ENCODE data around the gene MYO5B.

MYO5B gene

GRCh38 chr18:49819823-49820671 lies 374.9 kb downstream of the MYO5B start:
- Histone ChIP-seq H2AFZ (ENCODE audit: low read depth, low read length) (no peak overlapping the region), H3K4me1 (ENCODE audit: insufficient read depth, low read length) (peaks cover 20% of the 10 kb centered on the region), H3K9me3 (ENCODE audit: insufficient read depth, low read length, severe bottlenecking) (no peaks in the 10 kb centered on the region), H3K4me2 (ENCODE audit: insufficient read depth, low read length) (0 out of 2 replicates have a peak overlapping the region, but pooled peaks have one; percentile 12), H3K4me3 (ENCODE audit: low read depth in 1 of 2, low read length in 2 of 2) (no peak overlapping the region), H3K27me3 (ENCODE audit: insufficient read depth, low read length, poor library complexity) (peaks cover 5% of the 10 kb centered on the region), H4K20me1 (ENCODE audit: insufficient read depth, low read length) (no peaks in the 10 kb centered on the region), H3K79me2 (ENCODE audit: insufficient read depth, low read length) (no peaks in the 10 kb centered on the region), H3K27ac (ENCODE audit: low read length) (peak overlapping the region; percentile 50; the same call in 1 of the 2 replicates), H3K9ac (ENCODE audit: low read depth, low read length) (no peak overlapping the region), H3K36me3 (ENCODE audit: insufficient read depth, low read length) (no peaks in the 10 kb centered on the region)
- DNase-seq (peak; percentile 70), ATAC-seq (ENCODE audit: insufficient read depth, low read depth) (peak; percentile 93)
- no peak for TF ChIP-seq CTCF (IDR thresholded peaks at IDR 0.05; ENCODE audit: borderline replicate concordance, extremely low read depth, low read length, poor library complexity, severe bottlenecking)
- TF ChIP-seq EZH2 (IDR thresholded peaks at IDR 0.05; ENCODE audit: borderline replicate concordance, low read depth, low read length, severe bottlenecking), result no peak

- peaks cover 2% of the 10 kb centered on the region for H3K27me3 ChIP-seq (ENCODE audit: insufficient read depth, low read length, poor library complexity)
- no peak overlapping the region for H3K9ac ChIP-seq (ENCODE audit: low read depth, low read length)
- H3K4me3 ChIP-seq (ENCODE audit: low read depth in 1 of 2, low read length in 2 of 2), result no peak overlapping the region
- peaks cover 20% of the 10 kb centered on the region for H3K4me1 ChIP-seq (ENCODE audit: insufficient read depth, low read length)
- H3K36me3 ChIP-seq (ENCODE audit: insufficient read depth, low read length), result no peaks in the 10 kb centered on the region
- H3K4me2 ChIP-seq (ENCODE audit: insufficient read depth, low read length), result 0 out of 2 replicates have a peak overlapping the region, but pooled peaks have one; percentile 12
- no peak overlapping the region for H3K27ac ChIP-seq (ENCODE audit: low read length)
- ATAC-seq (ENCODE audit: insufficient read depth, low read depth) (no peak), DNase-seq (no peak)
- H2AFZ ChIP-seq (ENCODE audit: low read depth, low read length), result no peak overlapping the region
- no peak for TF ChIP-seq EZH2 (IDR thresholded peaks at IDR 0.05; ENCODE audit: borderline replicate concordance, low read depth, low read length, severe bottlenecking)
- TF ChIP-seq CTCF (IDR thresholded peaks at IDR 0.05; ENCODE audit: borderline replicate concordance, extremely low read depth, low read length, poor library complexity, severe bottlenecking), result no peak
- no peaks in the 10 kb centered on the region for H3K9me3 ChIP-seq (ENCODE audit: insufficient read depth, low read length, severe bottlenecking)
- no peaks in the 10 kb centered on the region for H4K20me1 ChIP-seq (ENCODE audit: insufficient read depth, low read length)
- H3K79me2 ChIP-seq (ENCODE audit: insufficient read depth, low read length), result no peaks in the 10 kb centered on the region
Measured at GRCh38 chr18:49819071-49819662, 375.8 kb downstream of the MYO5B start.

GRCh38 chr18:49817947-49818346 lies 377.0 kb downstream of the MYO5B start:
- Histone ChIP-seq H3K4me3 (ENCODE audit: low read depth in 1 of 2, low read length in 2 of 2) (no peak overlapping the region), H3K9ac (ENCODE audit: low read depth, low read length) (no peak overlapping the region), H2AFZ (ENCODE audit: low read depth, low read length) (no peak overlapping the region), H3K36me3 (ENCODE audit: insufficient read depth, low read length) (no peaks in the 10 kb centered on the region), H3K27ac (ENCODE audit: low read length) (no peak overlapping the region), H4K20me1 (ENCODE audit: insufficient read depth, low read length) (no peaks in the 10 kb centered on the region), H3K27me3 (ENCODE audit: insufficient read depth, low read length, poor library complexity) (no peaks in the 10 kb centered on the region), H3K79me2 (ENCODE audit: insufficient read depth, low read length) (no peaks in the 10 kb centered on the region), H3K9me3 (ENCODE audit: insufficient read depth, low read length, severe bottlenecking) (no peaks in the 10 kb centered on the region), H3K4me1 (ENCODE audit: insufficient read depth, low read length) (peaks cover 20% of the 10 kb centered on the region), H3K4me2 (ENCODE audit: insufficient read depth, low read length) (no peak overlapping the region)
- ATAC-seq (ENCODE audit: insufficient read depth, low read depth) (no peak), DNase-seq (no peak)
- TF ChIP-seq EZH2 (IDR thresholded peaks at IDR 0.05; ENCODE audit: borderline replicate concordance, low read depth, low read length, severe bottlenecking), result no peak
- TF ChIP-seq CTCF (IDR thresholded peaks at IDR 0.05; ENCODE audit: borderline replicate concordance, extremely low read depth, low read length, poor library complexity, severe bottlenecking), result no peak

Measured in DND-41 (cell line).